ENCODE measurements around the gene STMP1.
A peak's percentile ranks its signal among the peaks of the same experiment; 100 is the strongest.

GRCh38 chr7:135620980-135621850 is 41.1 kb upstream of the STMP1 start:
- TF ChIP-seq CTCF (IDR thresholded peaks at IDR 0.05; ENCODE audit: low read depth, low read length, poor library complexity, severe bottlenecking): peak; percentile 98
- no peak for TF ChIP-seq EZH2phosphoT487 (IDR thresholded peaks at IDR 0.05; ENCODE audit: borderline replicate concordance, low read length)

All from DOHH2 (cell line).